Measurements from ENCODE around the gene CMKLR1. TPM values are rescaled to one million over a fixed set of nuclear protein-coding genes. Genes with fewer than 3 reads are reported as not detected.

Gene CMKLR1
- total and polyA plus RNA-seq, 2 donors (not counting 1 experiment from before 2014, with no cell fraction given) = 0.06 to 0.54 TPM

DNA sequence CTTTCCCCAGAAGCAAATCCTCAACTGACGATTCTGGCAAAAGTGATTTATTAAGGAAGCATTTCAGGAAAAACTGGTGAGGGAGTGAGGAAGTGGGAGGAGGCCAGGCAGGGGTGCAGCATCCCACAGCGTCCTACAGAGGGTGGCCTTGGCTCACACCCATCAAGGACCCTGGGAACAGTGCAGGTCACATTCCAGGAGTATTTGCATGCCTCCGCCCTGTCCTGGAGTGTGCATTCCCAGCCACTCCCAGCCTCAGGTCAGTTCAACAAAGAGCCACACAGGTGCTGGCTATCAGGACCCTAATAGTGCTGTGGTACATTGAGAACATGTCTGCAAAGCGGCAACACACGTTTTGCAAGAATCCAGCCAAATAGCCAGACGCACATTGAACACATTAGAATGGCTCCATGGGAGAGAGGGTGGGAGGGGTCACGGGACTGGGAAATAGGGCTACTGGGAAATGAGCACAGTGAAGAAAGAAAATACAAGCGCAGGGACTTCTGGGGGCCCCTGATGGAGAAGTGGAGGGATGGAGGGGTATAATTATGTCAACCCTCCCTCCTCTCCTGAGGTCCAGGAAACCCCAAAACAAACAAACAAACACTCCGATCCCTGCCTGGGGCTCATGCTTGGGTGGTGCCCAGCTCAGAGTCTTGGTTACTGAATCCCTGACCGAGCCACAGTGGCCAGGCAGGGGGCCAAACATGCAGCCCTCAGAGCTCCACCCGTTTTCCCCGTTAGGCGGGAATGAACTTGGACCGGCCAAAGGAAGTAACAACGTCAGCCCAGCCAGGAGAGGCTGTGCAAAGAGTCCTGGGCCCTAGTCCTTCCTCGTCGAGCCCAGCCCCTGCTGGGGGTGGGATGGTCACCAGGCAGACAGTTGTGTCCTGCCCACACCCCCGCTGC, 36.5 kb downstream of the CMKLR1 start:
- H3K27ac Mint-ChIP-seq = no peak overlapping the region
- 82% methylated on average over 17 of the region's 18 CpGs for WGBS (ENCODE audit: insufficient coverage)
- POLR2A ChIA-PET = no interaction called here
- H3K9ac ChIP-seq (ENCODE audit: low read length) = no peak overlapping the region
- no peak for DNase-seq
- H3K4me2 ChIP-seq (replicated peaks; ENCODE audit: low read depth, low read length, poor library complexity, severe bottlenecking) = no peak overlapping the region
- CTCF ChIA-PET = no interaction called here
- peaks cover 25% of the 10 kb centered on the region for H3K27me3 Mint-ChIP-seq
- H3K27ac ChIP-seq (ENCODE audit: low read length in 2 of 2) = no peak overlapping the region
- no peak overlapping the region for H3K4me3 Mint-ChIP-seq
- no peaks in the 10 kb centered on the region for H3K79me2 ChIP-seq (ENCODE audit: control insufficient read depth, insufficient read depth, low read length)
- no peaks in the 10 kb centered on the region for H3K4me1 ChIP-seq (ENCODE audit: control insufficient read depth in 2 of 2, insufficient read depth in 2 of 2, low read length in 2 of 2)
- H3K4me1 Mint-ChIP-seq = no peaks in the 10 kb centered on the region
- peaks cover 0 to 11% (median 0%) of the 10 kb centered on the region in 4 experiments for H3K27me3 ChIP-seq (replicated peaks in 1 of 4; ENCODE audit: control extremely low read depth in 1 of 4, control insufficient read depth in 3 of 4, insufficient read depth in 4 of 4, low read length in 3 of 4)
- H3K9me3 Mint-ChIP-seq (ENCODE audit: insufficient read depth) = no peaks in the 10 kb centered on the region
- TF ChIP-seq EZH2 (IDR thresholded peaks at IDR 0.05; ENCODE audit: borderline replicate concordance, insufficient read depth, low read depth, low read length, poor library complexity, severe bottlenecking) = no peak
- TF ChIP-seq CTCF (IDR thresholded peaks at IDR 0.05) = no peak
- no peak overlapping the region for H3K4me3 ChIP-seq (ENCODE audit: control extremely low read depth in 1 of 5, extremely low read depth in 1 of 5, insufficient read depth in 1 of 5, low read depth in 2 of 5, low read length in 4 of 5)
- no peak overlapping the region for H2AFZ ChIP-seq (ENCODE audit: insufficient read depth, low read depth, low read length, poor library complexity, severe bottlenecking)
- intact Hi-C loops (cut with micrococcal nuclease) = no loop called here
- H3K36me3 ChIP-seq (replicated peaks in 1 of 2; ENCODE audit: control extremely low read depth in 1 of 2, control insufficient read depth in 1 of 2, extremely low read depth in 1 of 2, insufficient read depth in 2 of 2, low read length in 1 of 2) = no peaks in the 10 kb centered on the region
- no peak for ATAC-seq (ENCODE audit: low read depth)
- peaks cover 0 to 9% (median 0%) of the 10 kb centered on the region in 3 donors for H3K9me3 ChIP-seq (ENCODE audit: control extremely low read depth in 1 of 3, control insufficient read depth in 2 of 3, insufficient read depth in 1 of 3, low read length in 2 of 3)
- no peaks in the 10 kb centered on the region for H4K20me1 ChIP-seq (ENCODE audit: control insufficient read depth, insufficient read depth, low read length, poor library complexity, severe bottlenecking)

DNA sequence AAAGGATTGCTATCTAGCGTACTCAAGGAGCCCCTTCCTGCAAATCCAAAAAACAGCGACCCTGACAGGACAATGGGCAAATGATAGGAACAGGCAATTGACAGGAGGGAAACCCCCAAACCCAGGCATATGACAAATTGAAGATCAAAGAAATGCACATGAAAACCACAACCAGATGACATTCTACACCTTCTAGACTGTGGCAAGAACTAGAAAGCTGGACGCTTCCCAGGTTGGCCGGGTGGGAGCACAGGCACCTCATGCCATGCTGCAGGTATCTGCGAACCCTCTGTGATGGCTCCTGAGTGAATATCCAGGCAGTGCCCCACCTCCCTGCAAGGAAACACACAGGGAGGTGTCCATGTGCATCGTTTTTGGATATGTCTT, 37.1 kb downstream of the CMKLR1 start:
- ChIA-PET CTCF (no interaction called here), POLR2A (no interaction called here)
- no peak for TF ChIP-seq EZH2 (IDR thresholded peaks at IDR 0.05; ENCODE audit: borderline replicate concordance, insufficient read depth, low read depth, low read length, poor library complexity, severe bottlenecking)
- TF ChIP-seq CTCF (IDR thresholded peaks at IDR 0.05) = no peak
- no peak overlapping the region for H3K4me2 ChIP-seq (replicated peaks; ENCODE audit: low read depth, low read length, poor library complexity, severe bottlenecking)
- H3K79me2 ChIP-seq (ENCODE audit: control insufficient read depth, insufficient read depth, low read length) = no peaks in the 10 kb centered on the region
- Mint-ChIP-seq H3K27me3 (peaks cover 26% of the 10 kb centered on the region), H3K9me3 (ENCODE audit: insufficient read depth) (no peaks in the 10 kb centered on the region), H3K4me3 (no peak overlapping the region), H3K27ac (no peak overlapping the region), H3K4me1 (no peaks in the 10 kb centered on the region)
- intact Hi-C loops (cut with micrococcal nuclease) = no loop called here
- no peak overlapping the region for H2AFZ ChIP-seq (ENCODE audit: insufficient read depth, low read depth, low read length, poor library complexity, severe bottlenecking)
- DNase-seq = no peak
- no peak for ATAC-seq (ENCODE audit: low read depth)
- H4K20me1 ChIP-seq (ENCODE audit: control insufficient read depth, insufficient read depth, low read length, poor library complexity, severe bottlenecking) = no peaks in the 10 kb centered on the region
- no peaks in the 10 kb centered on the region for H3K4me1 ChIP-seq (ENCODE audit: control insufficient read depth in 2 of 2, insufficient read depth in 2 of 2, low read length in 2 of 2)
- H3K27ac ChIP-seq (ENCODE audit: low read length in 2 of 2) = no peak overlapping the region
- H3K9me3 ChIP-seq (ENCODE audit: control extremely low read depth in 1 of 3, control insufficient read depth in 2 of 3, insufficient read depth in 1 of 3, low read length in 2 of 3) = peaks cover 0 to 9% (median 0%) of the 10 kb centered on the region in 3 donors
- H3K36me3 ChIP-seq (replicated peaks in 1 of 2; ENCODE audit: control extremely low read depth in 1 of 2, control insufficient read depth in 1 of 2, extremely low read depth in 1 of 2, insufficient read depth in 2 of 2, low read length in 1 of 2) = no peaks in the 10 kb centered on the region
- 75% methylated on average over 4 of the region's 6 CpGs for WGBS (ENCODE audit: insufficient coverage)
- H3K4me3 ChIP-seq (ENCODE audit: control extremely low read depth in 1 of 5, extremely low read depth in 1 of 5, insufficient read depth in 1 of 5, low read depth in 2 of 5, low read length in 4 of 5) = no peak overlapping the region
- no peak overlapping the region for H3K9ac ChIP-seq (ENCODE audit: low read length)
- peaks cover 0 to 11% (median 0%) of the 10 kb centered on the region in 4 experiments for H3K27me3 ChIP-seq (replicated peaks in 1 of 4; ENCODE audit: control extremely low read depth in 1 of 4, control insufficient read depth in 3 of 4, insufficient read depth in 4 of 4, low read length in 3 of 4)

Measured in B cell (primary cell).